ENCODE data around the gene VPS33B. TPM values are rescaled to one million over a fixed set of nuclear protein-coding genes. Genes with fewer than 3 reads are reported as not detected.

VPS33B gene
- total RNA-seq, 1 experiment from 2014 or later: 16.3 TPM

- H4K8ac ChIP-seq (replicated peaks; ENCODE audit: insufficient read length, low read depth, low read length): no peak overlapping the region
- H3K79me2 ChIP-seq (ENCODE audit: insufficient read depth, low read length): no peaks in the 10 kb centered on the region
- Mint-ChIP-seq H3K9me3 (no peaks in the 10 kb centered on the region), H3K4me3 (peak overlapping the region in 1 of 2 experiments; percentile 29; a peak in 1 of 5 replicates), H3K36me3 (ENCODE audit: insufficient read depth in 1 of 3, low read depth in 3 of 3) (peaks cover 20 to 55% (median 54%) of the 10 kb centered on the region in 3 experiments; a peak in 6 of 7 replicates), H3K4me1 (peaks cover 15 to 16% of the 10 kb centered on the region in 2 experiments), H3K27ac (peak overlapping the region in 1 of 3 experiments; percentile 22; a peak in 1 of 7 replicates), H3K27me3 (ENCODE audit: low read depth) (no peaks in the 10 kb centered on the region)
- no peak overlapping the region for H2BK15ac ChIP-seq (ENCODE audit: low read depth, low read length)
- H3K9ac ChIP-seq (ENCODE audit: extremely low read depth, insufficient read length, low read length): no peak overlapping the region
- no CpG with 5 or more reads among the region's 14 CpGs for WGBS (ENCODE audit: extremely low coverage, insufficient read length, low lambda C conversion rate)
- no peak overlapping the region for H2BK120ac ChIP-seq (ENCODE audit: low read depth, low read length, poor library complexity, severe bottlenecking)
- no peak overlapping the region for H2AK5ac ChIP-seq (ENCODE audit: insufficient read length, low read length)
- H3K27me3 ChIP-seq (ENCODE audit: insufficient read depth, low read length): no peaks in the 10 kb centered on the region
- peaks cover 3% of the 10 kb centered on the region for H4K20me1 ChIP-seq (ENCODE audit: control insufficient read depth, insufficient read depth, insufficient read length)
- no peak overlapping the region for H2AFZ ChIP-seq (ENCODE audit: low read length)
- H3K14ac ChIP-seq (ENCODE audit: insufficient read depth, low read length): no peak overlapping the region
- H2BK5ac ChIP-seq (ENCODE audit: insufficient read length, low read length): no peak overlapping the region
- H3K4me2 ChIP-seq (ENCODE audit: insufficient read depth, insufficient read length, low read length): no peak overlapping the region
- H3K23me2 ChIP-seq (ENCODE audit: insufficient read length, low read depth, low read length, poor library complexity, severe bottlenecking): peaks cover 18% of the 10 kb centered on the region
- H3K9me3 ChIP-seq (ENCODE audit: control insufficient read depth, low read depth, low read length): no peaks in the 10 kb centered on the region
- no peak overlapping the region for H4K5ac ChIP-seq (ENCODE audit: insufficient read length, low read depth, low read length)
- no peak overlapping the region for H2BK12ac ChIP-seq (ENCODE audit: insufficient read length, low read depth, low read length)
- H3K56ac ChIP-seq (ENCODE audit: insufficient read length, low read depth, low read length): no peak overlapping the region
- peaks cover 7% of the 10 kb centered on the region; the same call in 1 of the 2 replicates for H3K4me1 ChIP-seq (ENCODE audit: insufficient read depth, low read length)
- H3K79me1 ChIP-seq (ENCODE audit: insufficient read depth, low read depth, low read length, poor library complexity, severe bottlenecking): no peaks in the 10 kb centered on the region
- H3K4ac ChIP-seq (ENCODE audit: low read depth, low read length): no peak overlapping the region
- no peak for DNase-seq
- TF ChIP-seq CTCF (conservative IDR thresholded peaks at IDR 0.05): no peak
- H3T11ph ChIP-seq (ENCODE audit: low read length): no peak overlapping the region
- H3K23ac ChIP-seq (ENCODE audit: insufficient read length, low read depth, low read length): no peak overlapping the region
- H3K18ac ChIP-seq (ENCODE audit: insufficient read length, low read depth, low read length): no peak overlapping the region
- no peak overlapping the region for H4K91ac ChIP-seq (ENCODE audit: insufficient read length, low read depth, low read length)
- no peak overlapping the region for H2BK20ac ChIP-seq (ENCODE audit: low read depth, low read length, poor library complexity, severe bottlenecking)
- H3K27ac ChIP-seq (ENCODE audit: insufficient read length, low read depth, low read length): no peak overlapping the region
Measured at GRCh38 chr15:90952901-90953677, 69.3 kb downstream of the VPS33B start.

Data from H9 (cell line).